T follicular helper cell (primary cell): Measurements from ENCODE around the gene SYT4.
"Not testable (repeated sequence)": the region's sequence is repeated elsewhere in the genome, so short reads cannot be mapped to it uniquely, and the experiment has no call there.

Source experiments
- DNase-seq: peaks from one replicate; pipeline ENCODE4 v3.0.0-alpha.2; 2020; ENCODE audit warnings: low read depth
- total RNA-seq, 2 experiments: gene quantifications; one replicate each; lab custom pipeline; 2026; lab: John Stamatoyannopoulos, UW

Gene SYT4
- 0 to 0.06 reads per million in 2 experiments for total RNA-seq

GRCh38 chr18:43277164-43277600 is at the start of gene SYT4:
Gene SYT4 (minus strand): TSS chr18:43277490. CDS start chr18:43277281, 209 bp downstream.
- DNase-seq: no peak

GRCh38 chr18:43322132-43322531 is 44.8 kb upstream of the SYT4 start:
- DNase-seq: no peak

- no peak for DNase-seq
These were observed 37.7 kb upstream of the SYT4 start for GRCh38 chr18:43314941-43315340.

GRCh38 chr18:43312891-43313290 is 35.6 kb upstream of the SYT4 start:
- DNase-seq: no peak

- DNase-seq: no peak
These were observed 32.9 kb upstream of the SYT4 start for GRCh38 chr18:43310239-43310638.

- DNase-seq: no peak
These were observed 26.1 kb upstream of the SYT4 start for GRCh38 chr18:43303376-43303775.

- DNase-seq: not testable (repeated sequence)
These were observed 8.9 kb upstream of the SYT4 start for GRCh38 chr18:43286187-43286586.

- no peak for DNase-seq
These were observed 6.0 kb upstream of the SYT4 start for GRCh38 chr18:43283299-43283698.

GRCh38 chr18:43279015-43279744 is 1.9 kb upstream of the SYT4 start:
- DNase-seq: no peak

- DNase-seq: no peak
These were observed 1.1 kb upstream of the SYT4 start for GRCh38 chr18:43278355-43278754.

GRCh38 chr18:43276491-43276890 is 799 bp downstream of the SYT4 start:
- DNase-seq: no peak

GRCh38 chr18:43275546-43275945 is 1.7 kb downstream of the SYT4 start:
- no peak for DNase-seq

- no peak for DNase-seq
These were observed 2.8 kb downstream of the SYT4 start for GRCh38 chr18:43274526-43274925.

GRCh38 chr18:43271593-43272432 is 5.5 kb downstream of the SYT4 start:
- DNase-seq: no peak

GRCh38 chr18:43267818-43268217 is 9.5 kb downstream of the SYT4 start:
- DNase-seq: no peak

- DNase-seq: no peak
These were observed 11.8 kb downstream of the SYT4 start for GRCh38 chr18:43265465-43265864.

GRCh38 chr18:43248610-43249249 is 28.6 kb downstream of the SYT4 start:
- no peak for DNase-seq

GRCh38 chr18:43247944-43248343 is 29.3 kb downstream of the SYT4 start:
- no peak for DNase-seq

- no peak for DNase-seq
These were observed 38.9 kb downstream of the SYT4 start for GRCh38 chr18:43238429-43238828.

- DNase-seq: no peak
These were observed 40.4 kb downstream of the SYT4 start for GRCh38 chr18:43236921-43237320.

GRCh38 chr18:43234889-43235288 is 42.4 kb downstream of the SYT4 start:
- DNase-seq: no peak

GRCh38 chr18:43222501-43222900 is 54.8 kb downstream of the SYT4 start:
- no peak for DNase-seq

GRCh38 chr18:43220691-43221090 is 56.6 kb downstream of the SYT4 start:
- no peak for DNase-seq
